ENCODE measurements around the gene PTPN2.

Gene PTPN2

DNA sequence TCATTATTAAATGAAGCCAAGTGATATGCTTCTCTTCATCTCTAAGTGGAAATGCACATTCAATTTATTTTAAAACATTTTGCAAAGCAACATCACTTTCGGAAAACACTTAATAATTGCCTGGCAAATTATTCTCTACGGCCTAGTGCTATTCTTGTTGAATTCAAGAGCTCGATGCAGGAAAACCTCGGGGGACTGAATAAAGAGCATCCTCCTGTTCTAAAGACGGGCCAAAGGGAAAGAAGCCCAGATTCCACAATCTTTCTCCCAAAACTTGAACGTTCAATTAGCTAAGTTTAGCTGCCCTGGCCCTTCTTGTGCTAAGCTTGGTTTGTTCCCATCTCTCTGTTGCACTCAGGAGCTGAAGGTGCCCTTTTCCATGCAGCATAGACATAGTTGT lies 40.6 kb upstream of the PTPN2 start:
- Histone ChIP-seq H3K36me3 (ENCODE audit: insufficient read depth, insufficient read length, low read length) (no peaks in the 10 kb centered on the region), H3K9me3 (ENCODE audit: insufficient read depth, low read length) (no peaks in the 10 kb centered on the region), H3K27me3 (ENCODE audit: insufficient read depth, insufficient read length) (no peaks in the 10 kb centered on the region), H3K9ac (ENCODE audit: insufficient read length, low read depth) (no peak overlapping the region), H3K4me3 (ENCODE audit: insufficient read length, low read depth) (no peak overlapping the region), H3K4me1 (ENCODE audit: insufficient read depth, insufficient read length) (no peaks in the 10 kb centered on the region)
- no peak for TF ChIP-seq YY1 (IDR thresholded peaks at IDR 0.05; ENCODE audit: insufficient read depth, insufficient read length)
- no peak for DNase-seq (ENCODE audit: low read depth, low spot score)

DNA sequence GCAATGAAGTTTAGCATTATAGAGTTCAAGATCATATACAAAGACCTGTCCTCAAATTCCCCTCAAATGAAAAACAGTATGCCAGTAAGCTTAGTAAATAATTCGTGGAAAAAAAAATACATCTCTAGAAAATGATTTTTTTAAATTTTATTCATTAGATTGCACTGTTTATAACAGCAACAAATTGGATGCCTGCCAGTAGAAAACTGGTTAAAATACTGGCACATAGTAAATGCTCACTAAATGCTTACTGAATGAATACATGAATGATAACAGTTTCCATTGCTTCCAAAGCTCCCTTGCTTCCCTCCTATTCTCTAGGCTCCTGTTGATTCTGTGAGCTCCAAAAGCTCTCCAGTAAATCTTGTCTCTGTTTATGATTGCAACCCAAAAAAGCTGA lies 38.2 kb upstream of the PTPN2 start:
- no peaks in the 10 kb centered on the region for H3K9me3 ChIP-seq (ENCODE audit: insufficient read depth, low read length)
- no peaks in the 10 kb centered on the region for H3K36me3 ChIP-seq (ENCODE audit: insufficient read depth, insufficient read length, low read length)
- no peak for DNase-seq (ENCODE audit: low read depth, low spot score)
- H3K9ac ChIP-seq (ENCODE audit: insufficient read length, low read depth): no peak overlapping the region
- H3K4me1 ChIP-seq (ENCODE audit: insufficient read depth, insufficient read length): no peaks in the 10 kb centered on the region
- no peak for TF ChIP-seq YY1 (IDR thresholded peaks at IDR 0.05; ENCODE audit: insufficient read depth, insufficient read length)
- TF ChIP-seq SUZ12 (IDR thresholded peaks at IDR 0.05; ENCODE audit: extremely low read depth, insufficient read depth, insufficient read length): no peak
- no peak for TF ChIP-seq ZNF274 (IDR thresholded peaks at IDR 0.05; ENCODE audit: low read depth, low read length)
- H3K27me3 ChIP-seq (ENCODE audit: insufficient read depth, insufficient read length): no peaks in the 10 kb centered on the region
- no peak overlapping the region for H3K4me3 ChIP-seq (ENCODE audit: insufficient read length, low read depth)

DNA sequence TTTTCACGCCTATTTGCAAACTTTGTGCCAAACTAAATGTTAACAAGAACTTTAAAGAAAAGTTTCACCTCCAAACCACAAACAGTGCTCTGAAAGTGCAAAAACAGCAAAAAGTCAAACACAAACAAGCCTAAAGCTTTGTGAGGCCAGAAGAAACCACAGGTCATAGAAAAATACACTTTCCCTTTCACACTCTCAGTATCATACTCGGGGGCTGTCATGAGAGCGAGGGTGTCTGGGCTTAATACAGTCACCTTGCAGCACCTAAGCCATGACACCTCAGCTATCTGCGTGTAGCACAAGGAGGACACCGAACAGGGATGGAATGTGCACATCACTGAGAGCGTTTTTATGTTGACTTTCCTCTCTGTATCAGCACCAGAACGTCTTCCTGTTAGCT lies 37.1 kb upstream of the PTPN2 start:
- DNase-seq (ENCODE audit: low read depth, low spot score): no peak
- H3K9ac ChIP-seq (ENCODE audit: insufficient read length, low read depth): no peak overlapping the region

DNA sequence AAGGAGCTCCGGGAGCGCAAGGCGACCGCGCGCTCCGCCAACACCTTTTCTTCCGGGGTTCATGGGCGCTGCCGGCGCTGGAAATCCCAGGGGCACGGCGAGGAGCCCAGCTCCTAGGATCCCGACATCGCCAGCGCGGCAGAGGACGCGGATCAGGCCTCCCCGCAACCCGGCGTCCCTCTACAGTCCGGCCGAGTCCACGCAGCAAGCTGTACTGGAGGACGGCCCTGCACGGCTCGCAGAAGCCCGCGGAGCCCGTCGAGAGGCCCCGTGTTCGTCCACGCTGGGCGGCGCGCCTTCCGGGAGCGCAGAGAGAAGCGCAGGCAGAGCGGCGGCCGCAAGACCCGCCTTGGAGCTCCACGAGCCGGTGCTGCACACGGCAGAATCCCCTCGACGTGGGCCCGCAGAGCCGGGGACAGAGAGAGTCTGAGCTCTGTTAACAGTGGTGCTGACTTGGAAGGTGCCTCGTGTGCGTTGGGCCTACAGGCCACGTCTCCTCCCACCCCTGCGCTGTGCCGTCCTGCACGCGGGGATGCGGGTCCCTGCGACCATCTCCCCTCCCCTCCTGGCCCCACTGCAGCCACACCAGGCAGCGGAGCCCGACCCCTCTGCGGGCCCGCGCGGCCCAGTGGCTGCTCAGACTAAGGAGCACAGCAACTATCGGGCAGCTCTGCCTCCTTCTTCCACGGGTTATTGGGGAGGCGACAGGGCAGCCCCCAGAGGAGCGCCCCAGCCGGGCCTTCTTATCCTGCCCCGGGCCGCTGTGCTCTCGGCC lies 28.1 kb upstream of the PTPN2 start:
- Histone ChIP-seq H3K9ac (ENCODE audit: insufficient read length, low read depth) (no peak overlapping the region), H3K27me3 (ENCODE audit: insufficient read depth, insufficient read length) (no peaks in the 10 kb centered on the region), H3K9me3 (ENCODE audit: insufficient read depth, low read length) (0 out of 2 replicates have a peak, but pooled peaks cover 9% of the 10 kb centered on the region), H3K4me3 (ENCODE audit: insufficient read length, low read depth) (no peak overlapping the region), H3K36me3 (ENCODE audit: insufficient read depth, insufficient read length, low read length) (no peaks in the 10 kb centered on the region), H3K4me1 (ENCODE audit: insufficient read depth, insufficient read length) (no peaks in the 10 kb centered on the region)
- no peak for DNase-seq (ENCODE audit: low read depth, low spot score)
- TF ChIP-seq SUZ12 (IDR thresholded peaks at IDR 0.05; ENCODE audit: extremely low read depth, insufficient read depth, insufficient read length): no peak
- no peak for TF ChIP-seq YY1 (IDR thresholded peaks at IDR 0.05; ENCODE audit: insufficient read depth, insufficient read length)
- no peak for TF ChIP-seq ZNF274 (IDR thresholded peaks at IDR 0.05; ENCODE audit: low read depth, low read length)

More for the DNA sequence above, 37.1 kb upstream of the PTPN2 start:
- Histone ChIP-seq H3K9me3 (ENCODE audit: insufficient read depth, low read length) (no peaks in the 10 kb centered on the region), H3K4me1 (ENCODE audit: insufficient read depth, insufficient read length) (no peaks in the 10 kb centered on the region), H3K4me3 (ENCODE audit: insufficient read length, low read depth) (no peak overlapping the region), H3K27me3 (ENCODE audit: insufficient read depth, insufficient read length) (no peaks in the 10 kb centered on the region), H3K36me3 (ENCODE audit: insufficient read depth, insufficient read length, low read length) (no peaks in the 10 kb centered on the region)
- TF ChIP-seq YY1 (IDR thresholded peaks at IDR 0.05; ENCODE audit: insufficient read depth, insufficient read length) (no peak), SUZ12 (IDR thresholded peaks at IDR 0.05; ENCODE audit: extremely low read depth, insufficient read depth, insufficient read length) (no peak), ZNF274 (IDR thresholded peaks at IDR 0.05; ENCODE audit: low read depth, low read length) (no peak)

DNA sequence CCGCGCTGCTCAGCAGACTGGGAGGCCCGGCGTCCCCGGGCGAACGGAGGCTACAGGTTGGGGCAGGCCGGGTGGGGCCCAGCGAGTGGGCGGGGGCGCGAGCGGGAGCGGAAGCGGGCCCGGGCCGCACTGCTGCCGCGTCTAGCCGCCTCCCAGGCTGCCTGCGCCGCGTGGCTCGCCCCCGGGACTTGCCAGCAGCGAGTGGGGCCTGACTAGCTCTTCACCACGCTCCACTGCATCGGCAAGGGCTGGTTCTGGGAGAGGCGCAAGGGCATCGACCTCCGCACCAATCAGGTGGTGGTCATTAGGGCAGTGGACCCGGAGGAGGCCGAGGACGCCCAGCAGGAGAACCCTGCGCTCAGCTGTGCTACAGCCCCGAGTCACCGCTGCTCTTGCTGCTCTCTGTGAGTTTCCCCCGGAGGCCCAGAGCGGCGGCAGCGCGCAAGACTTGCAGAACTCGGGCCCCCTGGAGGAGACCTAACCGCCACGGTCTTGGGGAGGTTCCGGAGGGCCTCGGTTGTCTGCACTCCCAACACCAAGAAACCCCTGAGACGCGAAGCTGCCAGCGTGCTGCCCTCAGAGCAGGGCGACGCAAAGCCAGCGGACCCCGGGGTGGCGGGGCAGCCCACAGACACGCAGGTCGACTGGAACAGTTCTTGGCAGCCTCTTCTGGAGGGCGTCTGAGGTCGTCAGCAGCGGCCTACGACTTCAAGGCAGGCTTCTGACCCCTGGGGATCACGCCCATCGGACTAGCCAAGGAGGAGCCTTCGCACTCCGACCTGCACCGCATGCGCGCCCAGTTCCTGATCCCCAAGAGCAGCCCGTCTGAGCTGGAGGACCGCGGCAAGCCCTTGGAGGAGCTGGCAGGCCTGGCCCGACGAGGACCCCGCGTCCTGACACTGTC lies 27.2 kb upstream of the PTPN2 start:
- H3K9ac ChIP-seq (ENCODE audit: insufficient read length, low read depth): no peak overlapping the region

DNA sequence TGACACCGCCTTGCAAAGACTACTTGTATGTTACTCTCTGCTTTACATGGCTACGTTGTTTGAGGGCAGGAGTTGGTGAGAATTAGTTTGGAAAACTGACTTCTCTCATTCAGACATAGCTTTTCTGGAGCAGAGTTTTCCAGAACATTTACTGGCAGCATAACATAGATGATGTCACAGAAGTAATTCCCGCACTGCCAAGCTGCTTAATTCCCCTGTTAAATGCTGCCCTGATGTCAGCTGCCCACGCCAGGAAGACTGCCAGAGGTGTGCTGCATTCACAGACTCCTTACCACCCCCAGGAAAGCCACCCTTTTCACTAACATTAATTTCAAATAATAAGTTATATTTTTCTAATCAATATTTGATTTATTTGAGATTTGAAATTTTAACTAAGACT lies 24.7 kb upstream of the PTPN2 start:
- H3K36me3 ChIP-seq (ENCODE audit: insufficient read depth, insufficient read length, low read length): no peaks in the 10 kb centered on the region
- H3K27me3 ChIP-seq (ENCODE audit: insufficient read depth, insufficient read length): no peaks in the 10 kb centered on the region
- no peak for DNase-seq (ENCODE audit: low read depth, low spot score)
- TF ChIP-seq YY1 (IDR thresholded peaks at IDR 0.05; ENCODE audit: insufficient read depth, insufficient read length) (no peak), SUZ12 (IDR thresholded peaks at IDR 0.05; ENCODE audit: extremely low read depth, insufficient read depth, insufficient read length) (no peak), ZNF274 (IDR thresholded peaks at IDR 0.05; ENCODE audit: low read depth, low read length) (no peak)
- no peak overlapping the region for H3K4me3 ChIP-seq (ENCODE audit: insufficient read length, low read depth)
- H3K4me1 ChIP-seq (ENCODE audit: insufficient read depth, insufficient read length): no peaks in the 10 kb centered on the region
- 0 out of 2 replicates have a peak, but pooled peaks cover 2% of the 10 kb centered on the region for H3K9me3 ChIP-seq (ENCODE audit: insufficient read depth, low read length)
- H3K9ac ChIP-seq (ENCODE audit: insufficient read length, low read depth): no peak overlapping the region

More for the DNA sequence above, 27.2 kb upstream of the PTPN2 start:
- no peak for DNase-seq (ENCODE audit: low read depth, low spot score)
- H3K27me3 ChIP-seq (ENCODE audit: insufficient read depth, insufficient read length): no peaks in the 10 kb centered on the region
- H3K4me1 ChIP-seq (ENCODE audit: insufficient read depth, insufficient read length): no peaks in the 10 kb centered on the region
- 0 out of 2 replicates have a peak, but pooled peaks cover 9% of the 10 kb centered on the region for H3K9me3 ChIP-seq (ENCODE audit: insufficient read depth, low read length)
- H3K36me3 ChIP-seq (ENCODE audit: insufficient read depth, insufficient read length, low read length): no peaks in the 10 kb centered on the region
- no peak overlapping the region for H3K4me3 ChIP-seq (ENCODE audit: insufficient read length, low read depth)
- TF ChIP-seq SUZ12 (IDR thresholded peaks at IDR 0.05; ENCODE audit: extremely low read depth, insufficient read depth, insufficient read length) (no peak), YY1 (IDR thresholded peaks at IDR 0.05; ENCODE audit: insufficient read depth, insufficient read length) (no peak), ZNF274 (IDR thresholded peaks at IDR 0.05; ENCODE audit: low read depth, low read length) (no peak)
